HG03066 (cell line): ENCODE measurements around the gene AZIN2.
"Not testable (repeated sequence)": the region's sequence is repeated elsewhere in the genome, so short reads cannot be mapped to it uniquely, and the experiment has no call there.

ENCODE experiments used
- ATAC-seq: cut with Tn5 transposase; IDR thresholded peaks from one replicate; pipeline ENCODE4 v1.9.1; 2021; ENCODE audit warnings: low read depth; ENCODE audit not compliant: unreplicated experiment

Gene AZIN2

GRCh38 chr1:33123266-33123665 is 42.3 kb downstream of the AZIN2 start:
- no peak for ATAC-seq

DNA sequence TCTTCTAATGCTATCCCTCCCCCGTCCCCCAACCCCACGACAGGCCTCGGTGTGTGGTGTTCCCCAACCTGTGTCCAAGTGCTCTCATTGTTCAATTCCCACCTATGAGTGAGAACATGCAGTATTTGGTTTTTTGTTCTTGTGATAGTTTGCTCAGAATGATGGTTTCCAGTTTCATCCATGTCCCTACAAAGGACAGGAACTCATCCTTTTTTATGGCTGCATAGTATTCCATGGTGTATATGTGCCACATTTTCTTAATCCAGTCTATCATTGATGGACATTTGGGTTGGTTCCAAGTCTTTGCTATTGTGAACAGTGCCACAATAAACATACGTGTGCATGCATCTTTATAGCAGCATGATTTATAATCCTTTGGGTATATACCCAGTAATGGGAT is 43.7 kb downstream of the AZIN2 start:
- ATAC-seq: not testable (repeated sequence)

GRCh38 chr1:33126411-33127000 is 45.6 kb downstream of the AZIN2 start:
- no peak for ATAC-seq

GRCh38 chr1:33127001-33127823 is 46.3 kb downstream of the AZIN2 start:
- ATAC-seq: peak; percentile 95

GRCh38 chr1:33128781-33129180 is 47.8 kb downstream of the AZIN2 start:
- ATAC-seq: no peak

GRCh38 chr1:33130297-33130696 is 49.3 kb downstream of the AZIN2 start:
- ATAC-seq: no peak

DNA sequence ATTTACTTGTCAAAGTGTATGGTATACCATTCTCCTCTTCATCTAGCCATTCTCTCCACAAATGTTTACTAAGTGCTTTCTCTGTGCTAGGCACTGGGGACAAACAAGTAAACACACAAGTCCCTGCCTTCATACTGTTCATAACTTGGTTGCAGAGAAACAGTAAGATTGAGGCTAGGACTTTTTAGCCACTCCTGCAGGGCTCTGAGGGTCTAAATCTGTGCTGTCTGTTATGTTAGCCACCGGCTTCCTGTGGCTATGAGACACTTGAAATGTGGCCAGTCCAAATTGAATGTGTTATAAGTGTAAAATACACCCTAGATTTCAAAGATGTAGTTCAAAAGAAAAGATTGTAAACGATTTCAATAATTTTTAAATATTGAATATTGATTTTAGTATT is 50.2 kb downstream of the AZIN2 start:
- no peak for ATAC-seq

DNA sequence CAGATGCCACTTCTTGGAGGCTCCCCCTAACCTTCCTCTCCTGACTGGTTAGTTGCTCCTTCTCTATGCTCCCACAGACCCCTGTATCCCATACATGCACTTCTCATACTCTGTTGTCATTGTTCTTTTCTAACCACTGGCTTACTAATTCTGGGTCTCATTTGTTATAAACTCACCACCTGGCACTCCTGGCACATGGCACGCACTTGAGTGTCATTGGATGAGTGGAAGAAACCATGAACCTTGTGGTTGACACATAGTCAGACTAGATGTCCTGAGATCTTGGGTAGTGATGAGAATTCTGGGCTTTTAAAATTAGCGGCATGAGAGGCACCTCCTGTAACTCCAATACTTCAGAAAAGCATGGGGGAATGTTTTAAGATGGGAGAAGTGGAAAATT is 51.6 kb downstream of the AZIN2 start:
- no peak for ATAC-seq

DNA sequence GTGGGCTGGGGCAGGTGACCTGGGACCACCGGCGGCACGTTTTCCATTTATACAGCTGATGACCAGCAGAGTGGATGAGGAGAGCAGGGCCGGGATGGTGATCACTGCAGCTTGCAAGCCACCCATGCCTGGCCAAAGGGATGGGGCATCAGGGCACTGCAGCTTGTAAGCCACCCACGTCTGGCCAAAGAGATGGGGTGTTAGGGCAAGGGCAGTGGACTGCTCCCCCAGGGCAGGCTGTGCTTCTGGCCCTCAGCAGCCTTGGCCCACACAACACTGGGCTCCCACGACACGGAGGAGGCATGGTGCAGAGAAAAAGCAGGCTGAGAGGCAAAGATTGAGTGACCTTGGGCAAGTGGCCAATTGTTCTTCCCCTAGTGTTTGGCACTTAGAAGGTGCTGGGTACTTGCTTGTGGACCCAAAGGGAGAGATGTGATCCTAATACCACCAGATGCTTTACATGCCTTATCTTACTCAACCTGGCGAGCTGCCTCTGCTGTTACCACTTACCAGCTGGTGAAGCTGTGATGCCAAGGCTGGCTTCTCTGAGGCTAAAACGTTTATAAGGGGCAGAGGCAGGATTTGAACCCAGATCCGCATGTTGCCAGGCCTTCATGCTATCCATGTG is 52.6 kb downstream of the AZIN2 start:
- no peak for ATAC-seq

DNA sequence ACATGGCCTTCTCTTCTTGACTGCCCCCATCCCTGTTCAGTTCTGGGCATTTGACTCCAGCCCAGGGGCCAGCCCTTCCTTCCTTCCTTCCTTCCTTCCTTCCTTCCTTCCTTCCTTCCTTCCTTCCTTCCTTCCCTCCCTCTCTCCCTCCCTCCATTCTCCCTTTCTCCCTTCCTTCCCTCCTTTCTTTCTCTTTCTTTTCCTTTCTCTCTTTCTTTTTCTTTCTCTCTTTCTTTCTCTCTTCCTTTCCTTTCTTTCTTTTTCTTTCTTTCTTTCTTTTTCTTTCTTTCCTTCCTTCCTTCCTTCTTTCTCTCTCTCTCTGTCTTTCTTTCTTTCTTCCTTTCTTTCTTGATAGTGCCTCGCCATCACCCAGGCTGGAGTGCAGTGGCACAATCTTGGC is 55.1 kb downstream of the AZIN2 start:
- ATAC-seq: not testable (repeated sequence)

DNA sequence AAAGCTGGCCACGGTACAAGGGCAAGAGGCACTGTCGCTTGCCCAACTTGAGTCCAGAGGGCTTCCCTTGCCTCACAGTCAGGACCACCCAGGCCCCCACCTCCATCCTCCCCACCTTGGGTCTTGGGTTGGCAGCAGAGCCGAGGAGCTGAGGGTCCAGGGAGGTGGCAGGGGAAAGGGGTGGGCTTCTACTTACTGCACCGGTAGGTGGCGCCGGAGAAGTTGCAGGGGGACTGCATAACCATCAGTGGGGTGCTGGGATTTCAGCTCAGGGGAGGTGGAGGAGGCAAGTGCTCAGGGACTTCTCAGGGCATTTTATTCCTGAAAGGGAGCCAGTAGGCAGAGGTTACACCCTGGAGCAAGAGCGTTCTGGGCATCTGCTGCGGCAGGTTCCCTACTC is 56.8 kb downstream of the AZIN2 start:
- no peak for ATAC-seq

- no peak for ATAC-seq
These were observed 59.5 kb downstream of the AZIN2 start for GRCh38 chr1:33140153-33141149.

GRCh38 chr1:33141216-33141615 is 60.3 kb downstream of the AZIN2 start:
- no peak for ATAC-seq

DNA sequence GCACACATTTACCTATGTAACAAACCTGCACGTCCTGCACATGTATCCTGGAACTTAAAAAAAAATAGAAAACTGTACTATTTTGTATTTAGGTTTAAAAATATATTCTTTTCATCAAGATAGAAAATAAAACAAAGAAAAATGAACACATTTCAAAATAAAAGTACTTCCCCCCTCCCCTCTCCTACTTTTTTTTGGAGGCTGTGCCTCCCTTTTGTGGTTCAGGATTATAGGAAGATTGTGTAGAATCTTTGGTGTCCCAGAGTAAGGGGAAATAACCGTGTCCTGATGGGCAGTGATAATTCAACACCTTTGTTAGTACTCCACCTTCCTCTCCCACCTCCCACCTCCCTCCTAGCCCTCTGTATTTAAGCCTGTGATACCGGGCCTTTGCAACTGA is 60.8 kb downstream of the AZIN2 start:
- no peak for ATAC-seq

DNA sequence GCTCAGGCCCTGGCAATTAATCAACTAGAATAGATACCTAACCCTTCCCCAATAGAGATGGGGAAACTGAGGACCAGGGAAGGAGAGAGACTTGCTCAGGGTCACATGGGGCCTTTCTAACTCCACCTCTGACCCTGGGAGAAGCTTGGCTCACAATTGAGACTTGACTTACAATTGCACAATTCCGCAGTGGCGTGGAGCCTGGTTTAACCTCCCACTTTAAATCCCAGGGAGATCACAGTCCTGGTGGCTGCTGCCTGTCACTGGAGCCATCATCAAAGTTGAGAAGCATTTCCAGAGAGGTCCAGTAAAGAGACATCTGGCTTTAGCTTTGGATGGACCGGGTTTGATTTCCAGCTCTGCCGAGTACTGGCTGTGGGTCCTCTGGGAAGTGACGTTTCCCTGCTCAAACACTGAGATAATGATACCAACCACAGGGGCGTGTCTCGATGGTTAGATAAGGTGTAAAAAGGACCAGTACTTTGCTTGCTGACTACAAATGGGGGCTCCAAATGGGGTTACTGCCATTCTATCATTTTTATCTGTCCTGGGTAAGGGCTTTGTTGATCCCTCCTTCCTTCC is 61.6 kb downstream of the AZIN2 start:
- no peak for ATAC-seq

- ATAC-seq: no peak
These were observed 62.2 kb downstream of the AZIN2 start for GRCh38 chr1:33143176-33143575.

DNA sequence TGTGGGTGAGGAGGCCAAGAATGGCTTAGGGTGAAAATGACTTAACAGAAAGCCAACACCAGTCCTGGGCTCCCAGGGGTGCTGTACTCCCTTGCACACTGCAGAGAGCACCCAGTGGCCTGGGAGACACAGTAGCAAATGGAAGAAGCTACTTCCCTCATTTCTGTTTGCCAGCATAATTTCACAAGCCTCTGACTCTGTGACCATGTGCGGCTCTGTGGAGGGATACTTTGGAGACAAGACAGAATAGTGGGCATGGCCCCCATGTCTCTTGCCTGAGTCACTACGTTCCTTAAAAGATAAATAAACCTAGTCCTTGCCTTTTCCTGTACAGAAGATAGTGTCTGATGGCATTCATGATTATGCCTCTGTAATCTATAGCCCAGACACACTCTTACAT is 62.7 kb downstream of the AZIN2 start:
- no peak for ATAC-seq

- ATAC-seq: no peak
These were observed 65.0 kb downstream of the AZIN2 start for GRCh38 chr1:33146003-33146402.

- ATAC-seq: no peak
These were observed 66.5 kb downstream of the AZIN2 start for GRCh38 chr1:33147275-33147996.

- no peak for ATAC-seq
These were observed 67.0 kb downstream of the AZIN2 start for GRCh38 chr1:33147997-33148314.
